AG09309 (cell line): ENCODE data around the gene ITPK1.

Experiments used
- DNase-seq: peaks from one replicate; pipeline ENCODE4 v3.0.0-alpha.2; 2010; ENCODE audit warnings: low read depth
- H3K4me3 ChIP-seq: 2 replicates; pipeline ENCODE4 v1.5.1; 2011; ENCODE audit warnings: mild to moderate bottlenecking, low read depth, low read length, moderate library complexity; ENCODE audit not compliant: control insufficient read depth
- CTCF ChIP-seq: IDR thresholded peaks from 2 replicates; pipeline ENCODE4 v1.5.1; 2011; ENCODE audit warnings: mild to moderate bottlenecking, low read depth, low read length, inconsistent platforms; ENCODE audit not compliant: insufficient read depth, control insufficient read depth; ENCODE audit errors: missing control alignments

ITPK1 gene

DNA sequence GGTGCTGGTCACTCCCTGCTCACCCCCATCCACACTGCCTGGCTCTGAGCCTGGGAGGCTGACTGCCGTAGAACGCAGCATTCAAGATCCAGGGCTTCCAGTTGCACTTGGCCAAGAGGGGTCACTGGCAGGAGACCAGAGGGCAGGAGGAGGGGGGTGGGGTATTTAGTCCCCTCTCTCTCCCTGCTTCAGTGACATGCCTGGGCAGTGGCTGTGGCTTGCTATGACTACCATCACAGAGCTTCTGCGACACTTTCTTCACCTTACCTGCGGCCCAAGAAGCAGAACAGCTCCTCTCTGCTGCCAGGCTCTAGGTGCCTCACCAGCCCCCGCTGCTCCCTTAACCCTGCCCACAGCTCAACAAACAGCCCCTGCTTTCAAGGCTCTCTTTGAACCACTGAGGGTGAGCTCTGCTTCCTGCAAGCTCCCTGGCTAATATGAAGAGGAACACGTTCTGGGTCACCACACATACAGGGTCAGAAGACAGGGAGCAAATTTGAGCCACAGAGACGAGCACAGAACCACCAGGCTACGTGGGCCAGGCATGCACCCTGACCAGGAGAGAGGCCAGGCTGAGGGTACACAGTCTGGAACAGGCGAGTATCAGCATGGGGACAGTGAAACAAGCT lies 55.7 kb downstream of the ITPK1 start:
- H3K4me3 ChIP-seq, result no peak overlapping the region
- DNase-seq, result no peak
- TF ChIP-seq CTCF, result no peak

DNA sequence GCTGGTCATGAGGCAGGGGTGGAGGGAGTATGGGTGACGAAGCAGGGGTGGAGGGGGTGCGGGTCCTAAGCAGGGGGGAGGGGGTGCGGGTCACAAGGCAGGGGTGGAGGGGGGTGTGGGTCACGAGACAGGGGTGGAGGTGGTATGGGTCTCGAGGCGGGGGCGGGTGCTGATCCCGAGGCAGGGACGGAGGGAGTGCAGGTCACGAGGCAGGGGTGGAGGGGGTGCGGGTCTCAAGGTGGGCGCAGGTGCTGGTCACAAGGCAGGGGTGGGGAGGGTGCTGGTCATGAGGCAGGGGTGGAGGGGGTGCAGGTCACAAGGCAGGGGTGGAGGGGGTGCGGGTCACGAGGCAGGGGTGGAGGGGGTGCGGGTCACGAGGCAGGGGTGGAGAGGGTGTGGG lies 56.5 kb downstream of the ITPK1 start:
- no peak overlapping the region for H3K4me3 ChIP-seq
- DNase-seq, result no peak
- no peak for TF ChIP-seq CTCF

GRCh38 chr14:93057586-93058280 lies 58.0 kb downstream of the ITPK1 start:
- no peak overlapping the region for H3K4me3 ChIP-seq
- DNase-seq, result no peak
- TF ChIP-seq CTCF, result no peak

DNA sequence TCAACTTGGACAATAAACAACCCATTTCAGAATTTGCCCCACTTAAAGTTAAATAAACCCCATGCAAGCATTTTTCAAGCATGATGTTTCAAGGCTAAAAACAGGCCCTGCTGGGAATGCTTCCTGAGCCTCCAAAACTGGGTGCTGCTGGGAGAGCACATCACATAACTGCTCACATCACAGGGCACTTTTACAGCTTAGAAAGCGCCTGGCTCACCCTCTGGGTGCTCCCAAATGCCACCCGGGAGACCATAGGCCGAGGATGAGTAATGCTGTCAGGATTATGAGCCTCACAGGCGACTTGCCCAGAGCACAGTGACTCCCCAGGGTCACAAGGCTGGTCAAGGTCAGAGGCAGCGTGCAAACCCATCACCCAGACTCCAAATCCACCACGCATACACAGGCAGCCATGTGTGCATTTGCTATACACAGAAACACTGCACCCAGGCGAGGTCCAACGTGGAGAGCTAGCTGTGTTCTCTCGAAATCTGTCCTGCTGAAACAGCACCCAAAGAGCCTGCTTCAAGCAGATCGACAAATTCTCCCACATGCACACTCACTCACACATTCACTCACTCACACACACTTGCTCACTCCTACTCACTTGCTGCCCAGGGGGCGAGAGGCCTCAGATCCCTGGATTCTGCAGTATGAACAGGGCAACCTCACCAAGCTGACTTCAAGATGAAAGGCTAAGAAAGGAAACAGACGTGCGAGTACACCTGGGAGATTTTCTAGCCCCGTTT lies 58.7 kb downstream of the ITPK1 start:
- no peak overlapping the region for H3K4me3 ChIP-seq
- TF ChIP-seq CTCF, result no peak
- no peak for DNase-seq

- DNase-seq, result peak; percentile 34
- no peak overlapping the region for H3K4me3 ChIP-seq
- TF ChIP-seq CTCF, result no peak
Measured at GRCh38 chr14:93056166-93056839, 59.4 kb downstream of the ITPK1 start.

DNA sequence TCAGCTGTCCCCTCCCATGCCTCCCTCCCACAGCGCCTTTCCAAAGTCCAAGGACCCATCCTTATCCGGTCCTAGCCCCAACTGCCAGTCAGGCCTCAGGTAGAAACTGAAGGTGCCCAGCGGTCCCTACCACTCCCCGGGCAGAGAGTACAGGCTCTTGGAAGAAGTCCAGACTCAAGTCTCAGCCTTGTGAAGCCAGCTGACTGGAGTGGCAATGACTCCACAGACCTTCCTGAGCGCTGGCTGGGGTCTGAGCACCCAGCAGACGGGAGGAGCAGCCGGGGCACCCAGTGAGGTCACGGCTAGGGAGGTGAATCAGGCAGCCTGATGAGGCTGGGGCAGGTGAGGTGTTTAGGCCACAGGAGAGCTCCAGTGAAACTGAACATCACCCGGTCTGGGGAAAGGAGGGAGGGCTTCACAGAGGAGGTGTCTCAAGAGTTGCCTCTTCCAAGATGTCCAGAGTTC lies 60.0 kb downstream of the ITPK1 start:
- H3K4me3 ChIP-seq, result no peak overlapping the region
- no peak for TF ChIP-seq CTCF
- DNase-seq, result no peak
